Measurements from ENCODE around the gene PARD3.

PARD3 gene

DNA sequence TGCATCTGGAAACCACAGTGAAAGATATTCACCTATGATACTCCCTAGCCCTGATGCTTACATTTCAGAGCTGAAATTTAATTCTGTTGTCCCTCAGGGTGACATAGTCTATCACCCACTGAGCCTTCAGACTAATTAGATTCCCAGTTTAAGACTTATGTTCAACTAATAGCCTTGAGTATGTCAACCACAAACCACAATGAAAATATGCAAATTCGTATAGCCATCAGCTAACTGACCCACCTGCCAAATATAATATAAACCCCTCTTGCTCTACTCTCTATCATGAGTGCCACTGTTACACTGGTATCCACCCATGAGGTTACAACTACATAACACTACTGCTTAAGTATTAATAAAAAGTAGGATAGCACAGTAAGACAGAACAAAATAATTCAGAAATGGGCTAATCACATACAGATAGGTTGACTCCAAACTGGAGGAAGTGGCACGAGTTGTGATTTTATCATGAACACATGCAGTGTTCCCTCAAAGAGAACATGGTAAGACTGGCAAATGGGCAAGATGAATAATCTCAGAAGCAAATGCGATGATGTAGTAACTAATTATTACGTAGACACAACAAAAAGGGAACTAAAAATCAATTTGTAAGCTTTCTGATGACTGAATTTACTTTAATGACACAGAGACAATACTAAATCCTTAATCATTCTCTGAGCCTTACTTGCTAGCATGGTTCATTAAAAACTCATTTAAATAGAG, 290.6 kb downstream of the PARD3 start:
- no peak for DNase-seq

DNA sequence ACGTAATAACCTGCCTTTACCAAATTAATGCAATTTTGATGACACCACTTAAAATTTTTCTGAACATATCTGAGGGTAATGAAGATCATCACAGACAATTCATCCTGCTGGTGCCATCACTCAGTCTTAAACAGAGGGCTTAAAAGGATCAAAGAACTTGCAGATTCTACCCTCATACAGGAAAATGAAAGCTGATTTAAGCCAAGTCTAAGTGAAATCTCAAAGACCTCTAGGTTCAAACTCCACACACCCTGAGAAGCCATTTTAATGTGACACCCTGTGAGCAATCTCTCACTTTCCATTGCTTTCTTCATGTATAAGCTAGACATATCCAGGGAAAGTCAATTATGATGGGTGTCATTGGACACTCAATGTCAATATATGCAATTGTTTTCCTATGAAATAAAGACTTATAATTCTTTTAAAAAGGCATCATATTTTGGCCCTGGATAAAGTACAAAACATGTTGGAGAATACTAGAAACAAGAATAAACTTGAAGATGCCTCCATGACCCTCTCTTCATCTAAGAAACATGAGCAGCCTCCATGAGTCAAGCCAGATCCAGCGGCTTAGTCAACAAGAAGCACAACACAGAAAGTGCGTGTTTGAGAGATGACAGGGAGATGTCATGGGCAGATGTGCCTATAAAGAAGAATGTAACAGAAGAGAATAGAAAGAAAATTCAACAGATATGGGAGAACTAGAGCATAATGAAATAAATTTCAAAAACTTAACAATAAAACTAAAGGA, 291.9 kb downstream of the PARD3 start:
- no peak for DNase-seq

DNA sequence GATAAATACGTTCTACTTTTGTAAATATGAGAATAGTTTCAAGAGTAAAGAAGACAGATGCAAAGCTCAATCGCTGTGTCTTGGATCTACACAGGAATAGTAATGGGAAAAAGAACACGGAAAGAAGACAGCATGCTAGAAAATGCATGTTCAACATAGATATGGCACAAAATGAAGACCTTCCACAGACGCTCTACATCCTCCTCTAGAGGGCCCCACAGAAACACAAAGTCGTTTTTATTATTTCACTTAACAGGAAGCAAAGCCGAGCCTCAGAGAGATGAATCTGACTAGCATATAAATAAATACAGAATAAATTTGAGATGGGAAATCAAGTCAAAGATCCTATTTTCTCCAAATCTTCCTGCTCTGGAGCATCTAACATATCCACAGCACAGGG, 292.6 kb downstream of the PARD3 start:
- DNase-seq, result no peak

DNA sequence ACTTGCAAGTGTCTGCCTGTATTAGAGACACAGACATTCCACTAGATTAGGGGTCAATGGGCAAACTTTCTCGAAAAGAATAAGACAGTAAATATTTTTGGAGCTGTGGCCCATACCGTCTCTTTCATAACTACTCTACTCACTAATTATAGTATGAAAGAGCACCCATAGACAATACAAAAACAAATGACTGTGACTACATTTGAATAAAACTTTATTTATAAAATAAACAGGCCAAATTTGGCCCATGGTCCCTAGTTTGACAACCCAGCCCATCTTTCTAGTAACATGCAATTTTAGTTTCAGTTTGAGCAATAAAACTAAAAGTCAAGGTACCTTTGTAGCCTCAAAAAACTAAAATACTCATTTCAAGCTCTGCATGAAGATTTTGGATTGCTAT, 294.6 kb downstream of the PARD3 start:
- no peak for DNase-seq

DNA sequence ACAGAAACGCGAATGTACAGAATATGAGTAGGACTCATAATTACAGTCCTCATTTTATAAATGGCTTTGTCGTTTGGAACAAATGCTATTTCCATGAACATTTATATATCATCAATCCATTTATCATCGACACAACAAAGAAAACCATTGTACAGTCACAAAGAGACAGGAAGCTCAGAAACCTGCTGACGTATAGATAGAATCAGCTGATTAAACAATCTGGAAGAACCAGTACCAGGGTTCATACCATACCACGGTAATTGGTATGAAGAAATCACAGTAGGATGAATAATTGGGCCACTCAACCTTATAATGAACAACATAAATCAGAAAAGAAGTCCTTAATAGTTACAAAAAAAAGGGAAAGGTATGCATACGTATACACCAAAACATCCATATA, 295.0 kb downstream of the PARD3 start:
- DNase-seq, result no peak

DNA sequence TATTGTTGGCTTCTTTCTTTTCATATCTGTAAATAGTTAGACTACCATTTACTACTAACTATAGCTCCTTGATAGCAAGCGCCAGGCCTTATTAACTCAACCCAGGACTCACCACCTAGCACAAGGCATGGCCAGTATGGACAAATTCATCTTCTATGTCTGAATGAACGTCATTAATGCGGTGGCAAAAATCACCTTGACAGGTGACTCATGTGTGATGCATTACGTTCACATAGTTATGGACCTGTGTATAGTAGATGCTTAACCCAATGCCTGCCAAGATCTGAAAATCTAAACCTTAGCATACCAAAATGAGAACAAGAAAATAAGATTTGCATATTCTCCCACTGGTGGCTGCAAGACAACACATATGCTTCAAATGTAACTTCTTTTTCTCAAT, 300.8 kb downstream of the PARD3 start:
- DNase-seq, result no peak

DNA sequence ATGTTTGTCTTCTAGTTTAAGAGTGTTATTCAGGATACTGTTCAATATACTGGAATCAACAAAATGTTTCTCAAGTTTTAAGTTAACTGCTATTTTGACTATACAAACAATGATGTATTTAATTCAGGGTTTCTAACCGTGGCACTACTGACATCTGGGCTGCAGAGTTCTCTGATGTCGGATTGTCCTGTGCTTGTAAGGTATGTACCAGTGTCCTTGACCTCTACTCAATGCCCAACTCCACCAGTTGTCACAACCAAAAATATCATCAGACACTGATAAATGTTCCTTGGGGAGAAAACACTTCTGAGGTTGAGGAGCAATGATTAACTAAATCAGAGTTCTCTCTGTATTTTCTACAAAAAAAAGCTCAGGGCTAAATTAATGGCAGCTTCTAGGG, 301.5 kb downstream of the PARD3 start:
- DNase-seq, result no peak

DNA sequence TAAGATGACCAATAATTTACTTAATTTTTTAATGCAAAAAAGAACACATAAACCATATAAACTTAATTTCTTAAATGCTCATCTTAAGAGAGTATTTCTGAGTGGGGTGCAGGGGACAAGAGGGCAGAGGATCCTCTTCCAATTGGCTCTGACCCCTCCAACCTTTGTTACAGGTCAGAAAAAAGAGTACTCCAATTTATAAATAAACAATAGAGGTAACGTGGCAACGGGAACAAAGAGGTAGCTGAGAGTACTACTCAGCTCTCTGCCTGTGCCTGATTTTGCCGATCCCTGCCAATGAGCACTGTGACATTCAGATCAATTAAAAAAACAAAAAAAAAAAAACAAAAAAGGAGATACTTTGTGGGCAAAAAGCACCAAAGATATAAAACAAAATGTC, 307.9 kb downstream of the PARD3 start:
- no peak for DNase-seq

DNA sequence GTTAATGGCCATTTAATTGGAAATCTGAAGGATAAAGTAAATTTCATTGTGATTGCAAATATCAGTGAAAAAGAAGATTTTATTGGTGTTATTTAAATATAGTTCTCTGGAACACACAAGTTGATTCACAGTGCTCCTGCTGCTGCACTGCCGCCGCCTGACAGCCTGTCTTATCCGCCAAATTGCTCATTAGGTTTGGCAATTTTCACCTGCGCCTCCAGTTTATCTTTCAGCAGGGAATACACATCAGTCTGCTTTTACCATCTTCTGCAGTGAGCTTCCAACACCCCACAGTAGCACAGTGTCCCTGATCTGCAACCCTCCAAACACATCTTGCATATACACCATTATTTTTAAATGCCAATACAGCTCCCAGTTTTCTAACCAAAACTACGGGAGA, 308.3 kb downstream of the PARD3 start:
- no peak for DNase-seq

DNA sequence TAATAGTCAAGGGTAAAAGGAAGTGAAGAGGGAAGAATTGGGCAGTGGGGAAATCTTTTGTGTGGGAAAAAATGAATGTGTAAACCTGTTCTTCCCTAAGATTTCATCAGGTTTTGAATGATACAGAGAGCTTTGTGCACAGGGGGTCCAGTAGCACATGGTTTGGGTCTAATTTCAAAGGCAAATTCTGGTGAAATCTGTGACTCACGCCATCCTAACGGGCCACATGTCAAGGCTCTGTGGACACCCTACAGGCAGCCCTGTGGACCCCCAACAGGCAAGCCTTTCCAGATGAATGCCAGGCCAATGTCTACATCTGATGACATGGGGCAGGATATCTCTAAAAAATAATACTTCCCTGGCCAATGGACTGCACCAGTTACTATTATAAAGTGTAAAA, 309.8 kb downstream of the PARD3 start:
- DNase-seq, result no peak

DNA sequence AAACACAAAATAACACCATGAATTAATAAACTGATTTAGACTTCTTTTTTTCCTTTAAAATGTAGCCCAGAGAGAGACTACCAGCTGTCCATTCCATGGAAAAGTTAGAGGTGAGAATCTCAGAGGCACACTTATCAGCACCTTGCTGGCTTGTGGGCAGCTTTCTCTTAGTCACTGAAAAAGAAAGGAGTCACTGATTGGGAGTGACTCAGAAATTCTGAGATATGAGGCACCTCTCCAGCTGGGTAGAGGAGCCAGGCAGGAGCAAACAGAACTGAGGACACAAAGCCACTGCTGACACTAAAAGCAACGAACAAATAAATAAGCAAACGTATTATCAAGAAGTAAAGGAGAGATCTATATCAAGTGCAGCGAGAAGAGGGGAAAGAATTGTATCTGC, 310.6 kb downstream of the PARD3 start:
- DNase-seq, result no peak

DNA sequence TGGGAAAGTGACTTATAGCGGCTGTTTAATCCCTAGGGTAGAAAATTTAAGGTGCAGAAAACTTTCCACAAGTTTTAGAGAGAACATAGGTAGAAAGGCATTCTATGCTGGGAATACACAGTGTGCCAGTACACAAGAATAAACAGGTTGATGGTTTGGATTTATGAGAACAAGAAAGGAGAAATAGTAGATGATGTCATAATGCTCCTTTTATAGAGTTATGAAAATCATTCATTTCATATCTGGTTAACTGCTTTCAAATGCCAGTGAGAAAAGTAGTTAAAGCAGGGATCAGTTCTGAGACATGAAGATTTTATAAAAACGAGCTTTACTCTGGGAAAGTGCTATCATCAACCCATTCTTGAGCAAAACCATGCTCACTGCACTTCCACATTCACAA, 311.4 kb downstream of the PARD3 start:
- DNase-seq, result no peak

DNA sequence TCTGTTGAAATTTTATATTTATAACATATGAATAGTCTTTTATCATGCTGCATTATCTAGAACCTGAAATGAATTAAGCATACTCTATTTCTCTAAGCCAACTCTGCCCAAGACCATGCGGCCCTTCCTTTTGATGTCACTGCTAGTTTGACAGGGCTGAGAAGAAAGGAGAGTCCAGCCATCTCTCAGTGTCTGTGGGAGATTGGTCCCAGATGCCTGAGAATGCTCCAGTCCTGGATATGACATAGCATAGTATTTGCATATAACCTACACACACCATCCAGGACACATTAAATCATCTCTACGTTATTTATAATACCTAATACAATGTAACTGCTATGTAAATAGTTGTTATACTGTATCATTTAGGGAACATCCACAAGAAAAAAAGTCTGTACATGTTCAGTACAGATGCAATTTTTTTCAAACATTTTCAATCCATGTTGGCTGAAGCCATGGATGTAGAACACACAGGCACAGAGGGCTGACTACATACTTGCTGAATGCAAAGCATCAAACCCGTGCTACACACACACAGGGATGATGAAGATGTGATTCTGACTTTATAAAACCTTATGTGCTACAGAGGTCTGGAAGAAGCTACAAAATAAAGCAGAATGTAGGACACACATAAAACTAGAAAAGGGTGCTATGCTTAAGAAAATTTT, 315.4 kb downstream of the PARD3 start:
- DNase-seq, result no peak

DNA sequence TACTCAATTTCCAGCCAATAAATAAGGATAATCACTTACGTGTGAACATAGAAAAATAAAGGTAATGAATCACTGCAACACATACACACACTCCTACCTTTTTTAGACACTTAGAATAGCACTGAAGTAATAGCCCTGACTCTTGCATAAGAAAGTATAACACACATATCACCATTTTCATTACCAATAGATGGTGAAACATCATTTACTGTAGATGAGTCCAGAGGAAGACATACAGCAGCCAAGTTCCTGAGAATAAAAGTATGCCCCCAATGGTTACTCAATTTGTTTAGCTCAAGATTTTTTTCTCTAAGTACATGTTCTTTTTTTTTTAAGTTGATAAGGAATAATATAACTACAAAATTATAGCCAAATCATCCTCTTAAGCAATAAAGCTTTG, 316.3 kb downstream of the PARD3 start:
- DNase-seq, result no peak

DNA sequence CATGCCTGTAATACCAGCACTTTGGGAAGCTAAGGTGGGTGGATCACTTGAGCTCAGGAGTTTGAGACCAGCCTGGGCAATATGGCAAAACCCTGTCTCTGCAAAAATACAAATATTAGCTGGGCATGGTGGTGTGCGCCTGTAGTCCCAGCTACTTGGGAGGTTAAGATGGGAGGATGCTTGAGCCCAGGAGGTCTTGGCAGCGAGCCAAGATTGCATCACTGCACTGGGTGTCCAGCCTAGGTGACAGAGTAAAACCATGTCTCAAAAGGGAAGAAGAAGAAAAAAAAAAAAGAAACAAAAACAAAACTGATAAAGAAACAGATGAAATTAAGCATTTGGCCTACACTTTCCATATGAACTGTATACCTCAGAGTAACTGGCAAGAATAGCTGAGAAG, 319.2 kb downstream of the PARD3 start:
- no peak for DNase-seq

DNA sequence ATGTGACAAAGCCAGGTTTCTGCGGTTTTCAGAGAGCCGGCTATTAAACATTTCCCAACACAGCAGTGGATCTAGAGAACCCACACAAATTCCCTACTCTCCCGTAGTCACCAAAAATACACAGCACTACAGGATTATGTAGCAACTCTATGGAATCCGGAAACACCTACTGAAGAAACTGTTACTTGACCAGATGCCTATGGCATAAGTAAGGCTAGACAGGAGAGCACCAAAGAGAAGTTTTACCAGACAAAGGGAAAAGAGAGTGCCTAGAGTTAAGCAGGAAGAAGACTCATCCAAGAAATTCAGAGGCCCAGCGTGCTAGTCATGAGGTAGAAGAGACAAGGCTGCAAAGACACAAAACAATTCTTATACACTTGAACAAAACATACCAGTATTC, 321.1 kb downstream of the PARD3 start:
- DNase-seq, result no peak

DNA sequence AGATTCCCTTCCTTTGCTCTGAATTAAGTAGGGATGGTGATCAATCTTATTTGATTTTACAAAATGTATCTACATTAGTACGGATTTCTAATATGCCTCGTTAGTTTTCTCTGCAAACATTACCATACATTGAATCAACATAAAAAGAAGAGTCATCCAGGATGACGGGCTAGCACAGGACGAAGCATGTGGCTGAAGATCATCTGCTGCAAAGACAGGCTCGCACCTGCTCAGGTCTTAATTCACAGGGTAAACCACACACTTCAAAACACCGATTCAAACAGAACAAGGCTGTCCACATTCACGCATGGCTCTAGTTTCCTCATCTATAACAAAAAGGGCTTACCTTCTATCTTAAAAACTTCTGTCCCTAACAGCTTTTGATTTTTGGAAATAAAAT, 323.0 kb downstream of the PARD3 start:
- DNase-seq, result no peak

DNA sequence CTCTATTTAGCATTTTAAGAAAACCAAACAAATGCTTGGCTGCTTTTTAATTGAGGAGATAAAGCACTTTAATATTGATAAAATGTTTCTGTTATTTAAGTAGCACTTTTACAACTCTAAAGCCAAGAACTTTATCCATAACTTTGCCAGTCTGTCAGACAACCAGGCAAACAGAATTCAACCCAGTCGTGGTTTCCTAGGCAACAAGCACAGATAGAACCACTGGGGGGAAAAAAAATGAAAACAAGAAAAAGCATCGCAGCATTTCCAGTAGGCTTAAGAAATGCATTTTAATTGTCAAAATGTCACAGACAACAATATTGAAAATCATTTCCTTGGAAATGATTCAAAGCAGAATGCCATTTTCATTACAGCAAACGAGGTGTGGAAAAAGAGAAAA, 323.4 kb downstream of the PARD3 start:
- DNase-seq, result no peak

DNA sequence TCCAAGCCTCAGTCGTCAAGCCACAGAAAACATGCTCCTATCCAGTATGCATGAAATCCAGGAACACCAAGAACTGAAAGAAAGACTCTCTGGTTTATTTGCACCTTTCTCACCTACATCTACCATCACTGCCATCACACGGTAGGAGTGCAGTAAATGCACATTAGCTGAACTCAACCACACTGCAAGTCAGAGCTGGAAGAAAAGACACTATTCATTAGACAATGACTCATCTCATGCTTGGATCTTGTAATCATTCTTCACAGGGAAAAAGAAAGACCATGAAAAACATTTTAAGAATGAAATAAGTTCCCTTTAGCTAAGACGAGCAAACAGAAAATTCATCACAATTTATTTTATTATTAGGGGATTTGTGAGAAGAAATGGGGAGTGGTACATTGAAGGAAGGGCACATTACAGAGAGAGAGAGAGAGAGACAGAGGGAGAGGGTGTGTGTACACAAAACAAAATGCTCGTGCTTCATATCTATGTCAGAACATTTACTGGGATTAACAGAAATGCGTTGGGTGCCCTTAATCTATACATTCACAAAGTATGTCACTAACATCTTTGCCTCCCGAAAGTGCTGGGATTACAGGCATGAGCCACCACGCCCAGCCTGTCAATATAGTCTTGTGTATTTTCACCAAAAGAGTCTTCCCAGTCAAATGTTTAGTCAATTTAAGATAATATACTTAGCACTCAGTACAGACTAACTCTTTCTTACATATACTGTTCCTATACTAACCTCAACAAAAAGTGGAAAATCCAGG, 324.9 kb downstream of the PARD3 start:
- DNase-seq, result no peak

DNA sequence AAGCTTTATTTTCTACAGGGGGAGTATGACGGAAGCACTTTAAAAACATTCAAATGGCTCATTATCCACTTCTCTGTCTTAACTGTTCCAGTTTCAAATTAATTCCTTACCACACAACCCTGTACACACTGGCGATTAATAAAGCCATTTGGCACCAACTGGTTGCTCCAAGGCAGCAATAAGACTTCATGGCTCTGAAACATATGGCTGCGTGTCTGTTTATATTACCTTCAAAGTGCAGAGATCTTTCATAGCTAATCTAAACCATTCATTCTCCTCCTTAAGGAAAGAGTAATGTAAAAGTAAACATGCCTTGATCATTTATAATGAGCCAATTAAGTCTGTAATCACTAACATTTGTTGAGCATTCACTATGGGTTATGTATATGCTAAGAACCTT, 325.7 kb downstream of the PARD3 start:
- DNase-seq, result no peak

DNA sequence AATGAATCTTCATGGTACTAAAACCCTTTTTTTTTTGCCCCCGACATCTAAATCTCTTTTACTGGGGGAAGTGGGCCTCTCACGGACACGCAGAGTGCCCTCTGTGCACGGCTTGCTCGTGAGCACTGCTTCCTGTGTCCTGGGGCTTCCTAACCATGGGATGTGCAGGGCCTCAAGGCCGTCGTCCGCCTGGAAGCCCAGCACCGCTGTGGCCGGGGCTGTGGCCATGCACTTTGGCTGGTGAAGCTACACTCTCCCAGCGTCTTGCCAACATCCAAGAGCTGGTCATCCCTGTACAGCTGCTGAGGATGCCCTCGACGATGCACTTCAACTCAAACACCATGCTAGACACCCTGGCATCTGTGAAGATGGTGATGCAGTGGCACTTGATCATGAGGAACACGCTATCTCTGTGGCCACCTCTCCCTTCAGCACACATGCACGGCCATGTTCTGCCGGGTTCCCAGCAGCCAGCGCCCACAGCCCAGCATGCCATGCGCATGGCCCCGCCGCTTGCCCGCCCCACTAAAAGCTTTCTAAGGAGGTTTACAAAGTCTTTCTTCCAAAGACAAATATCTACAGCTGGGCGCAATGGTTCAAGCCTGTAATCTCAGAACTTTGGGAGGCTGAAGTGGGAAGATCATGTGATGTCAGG, 326.5 kb downstream of the PARD3 start:
- DNase-seq, result no peak

DNA sequence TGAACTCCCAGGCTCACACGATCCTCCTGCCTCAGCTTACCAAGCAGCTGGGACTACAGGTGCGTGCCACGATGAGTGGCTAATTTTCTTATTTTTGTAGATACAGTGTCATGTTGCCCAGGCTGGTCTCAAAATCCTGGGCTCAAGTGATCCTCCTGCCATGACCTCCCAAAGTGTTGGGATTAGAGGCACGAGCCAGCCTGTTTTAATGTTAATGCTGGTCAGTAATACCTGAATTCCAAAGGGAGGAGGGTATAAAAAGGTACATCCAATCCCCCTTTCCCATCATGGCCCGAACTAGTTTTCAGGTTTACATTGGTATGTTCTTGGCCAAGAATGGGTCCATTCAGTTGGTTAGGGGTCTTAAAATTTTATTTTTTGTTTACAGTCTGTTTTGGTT, 329.1 kb downstream of the PARD3 start:
- DNase-seq, result no peak

DNA sequence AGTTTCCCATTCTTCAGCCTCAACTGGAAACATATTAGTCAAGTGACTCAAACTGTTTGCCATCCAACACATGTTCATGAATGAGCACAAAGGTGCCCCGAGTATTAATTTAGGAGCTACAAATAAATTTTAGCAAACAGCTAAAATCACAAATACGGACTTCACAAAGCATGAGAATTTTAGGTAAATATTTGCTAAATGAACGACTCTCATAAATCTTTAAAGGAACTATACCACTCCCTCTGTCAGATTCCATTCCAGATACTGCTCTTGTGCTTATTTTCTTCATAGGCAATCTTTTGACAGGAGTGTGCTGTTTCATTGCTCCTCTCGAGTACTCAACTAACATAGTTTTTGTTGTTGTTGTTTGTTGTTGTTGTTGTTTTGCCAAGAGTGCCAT, 330.9 kb downstream of the PARD3 start:
- DNase-seq, result no peak

Data from activated CD8-positive, alpha-beta memory T cell treated with anti-CD3 and anti-CD28 coated beads for 24 hours (primary cell).